ENCODE data around the gene SHH.

SHH gene

DNA sequence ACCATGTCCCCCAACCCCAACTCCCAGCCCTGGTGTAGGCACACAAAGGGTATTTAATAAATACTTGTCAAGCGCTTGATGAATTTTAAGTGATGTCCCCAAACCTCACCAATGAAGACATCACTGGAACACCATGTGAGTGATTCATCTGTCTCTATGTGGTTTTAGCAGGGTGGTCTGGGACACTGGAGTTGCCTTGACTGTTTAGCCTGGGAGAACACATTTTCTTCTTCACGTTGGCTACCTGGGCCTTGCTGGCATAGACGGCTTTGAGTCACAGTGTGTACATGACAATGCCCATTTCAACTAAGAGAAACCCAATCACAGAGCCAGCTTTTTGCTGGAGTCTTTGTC is 24.8 kb upstream of the SHH start:
- Histone ChIP-seq H3K27ac (no peak overlapping the region), H3K9me3 (ENCODE audit: low read depth, low read length) (no peaks in the 10 kb centered on the region), H3K36me3 (ENCODE audit: insufficient read depth, low read length) (no peaks in the 10 kb centered on the region), H3K4me3 (no peak overlapping the region), H3K9ac (ENCODE audit: insufficient read length) (no peak overlapping the region)
- TF ChIP-seq EZH2 (IDR thresholded peaks at IDR 0.05) = no peak
- TF ChIP-seq FOXP2 (optimal IDR thresholded peaks at IDR 0.05; ENCODE audit: control extremely low read depth, extremely low read length, insufficient read depth) = no peak
- no peak for TF ChIP-seq POLR2AphosphoS5 (IDR thresholded peaks at IDR 0.05; ENCODE audit: borderline replicate concordance, low read depth, low read length)
- no peak for DNase-seq (ENCODE audit: low read depth, low spot score)

DNA sequence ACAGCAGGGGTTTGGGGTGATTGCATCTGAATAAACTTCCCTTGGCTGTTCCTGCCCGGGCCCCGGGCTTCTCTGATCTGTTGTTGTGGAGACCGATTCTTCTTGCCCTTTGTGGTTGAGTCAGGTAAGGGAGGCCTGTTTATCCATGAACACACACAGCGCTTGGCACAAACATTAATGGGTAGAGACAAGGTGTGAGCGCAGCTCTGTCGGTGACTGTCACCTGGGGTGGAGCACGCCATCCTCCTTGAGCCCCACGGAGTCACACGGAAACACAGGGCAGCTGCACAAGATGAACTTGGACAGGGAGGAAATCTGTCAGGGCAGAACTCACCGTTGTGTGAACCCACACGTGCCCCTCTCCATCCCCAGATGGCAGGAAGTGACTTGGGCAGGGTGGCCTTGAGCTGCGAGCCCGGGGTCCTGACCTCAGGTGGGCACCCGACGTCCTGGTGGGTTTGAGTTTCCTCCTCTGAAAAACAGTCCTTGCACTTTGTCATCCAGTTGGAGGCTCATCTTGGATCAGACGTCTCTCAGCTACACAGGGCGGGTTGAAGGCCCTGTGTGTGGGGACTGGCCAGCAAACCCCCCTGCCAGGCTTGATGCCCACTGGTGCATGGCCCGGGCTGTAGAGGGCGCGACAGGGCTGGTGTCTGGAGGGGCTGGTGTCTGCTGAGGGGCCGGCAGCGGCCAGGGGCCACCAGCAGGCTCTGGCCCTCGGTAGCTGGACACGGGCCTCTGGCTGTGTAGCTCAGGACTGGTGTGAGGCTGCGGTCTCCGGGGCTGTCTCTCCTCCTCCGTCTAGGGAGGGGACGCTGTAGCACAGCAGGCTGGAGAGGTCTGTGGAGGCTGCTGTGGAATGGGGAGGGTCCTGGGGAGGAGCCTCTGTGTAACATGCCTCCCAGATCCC is 24.2 kb upstream of the SHH start:
- no peak for DNase-seq (ENCODE audit: low read depth, low spot score)
- TF ChIP-seq FOXP2 (optimal IDR thresholded peaks at IDR 0.05; ENCODE audit: control extremely low read depth, extremely low read length, insufficient read depth) (no peak), POLR2AphosphoS5 (IDR thresholded peaks at IDR 0.05; ENCODE audit: borderline replicate concordance, low read depth, low read length) (no peak), EZH2 (IDR thresholded peaks at IDR 0.05) (no peak)
- no peak overlapping the region for H3K4me3 ChIP-seq
- H3K9ac ChIP-seq (ENCODE audit: insufficient read length) = no peak overlapping the region
- H3K27ac ChIP-seq = no peak overlapping the region
- no peaks in the 10 kb centered on the region for H3K9me3 ChIP-seq (ENCODE audit: low read depth, low read length)
- H3K36me3 ChIP-seq (ENCODE audit: insufficient read depth, low read length) = no peaks in the 10 kb centered on the region

DNA sequence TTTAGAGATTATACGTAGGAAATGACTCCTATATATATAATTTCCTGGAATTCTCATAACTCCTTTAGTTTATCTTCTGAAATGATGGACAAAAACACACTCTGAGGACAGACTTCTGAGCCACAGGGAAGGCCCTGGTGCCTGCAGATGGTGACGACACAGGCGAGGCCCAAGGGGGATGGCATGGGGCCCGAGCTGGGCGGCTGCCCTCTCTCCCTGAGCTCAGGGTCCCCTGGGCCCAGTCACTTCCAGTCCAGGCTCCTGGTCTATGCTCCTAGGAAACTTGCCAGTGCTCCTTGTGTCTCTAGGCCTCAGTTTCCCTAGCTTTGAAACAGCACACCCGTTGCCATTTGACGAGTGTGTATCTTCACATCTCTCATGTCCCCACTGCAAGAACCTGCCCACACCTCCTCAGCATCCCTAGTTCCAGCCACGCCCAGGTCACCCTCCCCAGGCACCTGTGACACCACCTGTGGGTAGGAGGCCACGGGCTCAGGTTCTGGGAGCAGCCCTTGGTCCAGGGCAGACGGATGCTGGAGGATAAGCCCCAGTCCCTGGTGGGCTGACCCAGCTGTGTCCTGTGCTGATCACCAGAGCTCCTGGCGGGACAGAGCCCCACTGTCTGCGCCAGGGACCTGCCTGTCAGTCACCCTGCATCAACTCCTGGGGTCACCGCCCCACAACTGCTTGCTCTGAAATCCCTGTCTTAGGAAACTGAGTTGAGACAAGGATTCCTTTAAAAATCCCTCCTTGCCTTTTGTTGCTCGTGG is 23.4 kb upstream of the SHH start:
- H3K36me3 ChIP-seq (ENCODE audit: insufficient read depth, low read length) = no peaks in the 10 kb centered on the region
- no peak for DNase-seq (ENCODE audit: low read depth, low spot score)
- no peak overlapping the region for H3K4me3 ChIP-seq
- no peak overlapping the region for H3K27ac ChIP-seq
- TF ChIP-seq FOXP2 (optimal IDR thresholded peaks at IDR 0.05; ENCODE audit: control extremely low read depth, extremely low read length, insufficient read depth) (no peak), EZH2 (IDR thresholded peaks at IDR 0.05) (no peak), POLR2AphosphoS5 (IDR thresholded peaks at IDR 0.05; ENCODE audit: borderline replicate concordance, low read depth, low read length) (no peak)
- no peaks in the 10 kb centered on the region for H3K9me3 ChIP-seq (ENCODE audit: low read depth, low read length)
- no peak overlapping the region for H3K9ac ChIP-seq (ENCODE audit: insufficient read length)

DNA sequence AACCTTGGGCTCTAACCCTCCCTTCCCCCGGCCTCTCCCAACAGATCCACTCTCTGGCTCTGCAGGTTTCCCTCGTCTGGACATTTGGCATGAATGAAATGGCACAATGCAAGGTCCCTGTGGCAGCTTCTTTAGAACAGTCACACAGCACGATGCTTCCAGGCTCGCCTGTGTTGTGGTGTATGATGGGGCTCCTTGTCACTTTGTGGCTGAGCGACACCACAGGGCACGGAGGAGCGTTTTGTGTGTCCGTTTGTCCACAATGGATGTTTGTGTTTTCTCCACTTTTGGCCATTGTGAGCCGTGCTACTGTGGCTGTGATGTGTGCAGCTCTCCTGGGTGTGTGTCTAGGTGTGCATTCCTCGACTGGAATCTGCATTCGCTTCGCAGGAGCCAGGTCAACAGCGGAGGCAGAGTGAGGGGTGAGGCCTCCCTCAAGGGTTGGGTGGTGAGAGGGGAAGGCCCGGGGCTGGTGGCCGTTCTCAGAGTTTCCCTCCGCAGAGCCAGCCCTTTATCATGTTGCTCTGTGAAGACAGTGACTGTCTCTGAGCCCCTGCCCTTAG is 22.3 kb upstream of the SHH start:
- Histone ChIP-seq H3K4me3 (no peak overlapping the region), H3K36me3 (ENCODE audit: insufficient read depth, low read length) (no peaks in the 10 kb centered on the region), H3K9ac (ENCODE audit: insufficient read length) (no peak overlapping the region), H3K27ac (no peak overlapping the region), H3K9me3 (ENCODE audit: low read depth, low read length) (no peaks in the 10 kb centered on the region)
- DNase-seq (ENCODE audit: low read depth, low spot score) = no peak
- TF ChIP-seq POLR2AphosphoS5 (IDR thresholded peaks at IDR 0.05; ENCODE audit: borderline replicate concordance, low read depth, low read length) = no peak
- no peak for TF ChIP-seq FOXP2 (optimal IDR thresholded peaks at IDR 0.05; ENCODE audit: control extremely low read depth, extremely low read length, insufficient read depth)
- TF ChIP-seq EZH2 (IDR thresholded peaks at IDR 0.05) = no peak

DNA sequence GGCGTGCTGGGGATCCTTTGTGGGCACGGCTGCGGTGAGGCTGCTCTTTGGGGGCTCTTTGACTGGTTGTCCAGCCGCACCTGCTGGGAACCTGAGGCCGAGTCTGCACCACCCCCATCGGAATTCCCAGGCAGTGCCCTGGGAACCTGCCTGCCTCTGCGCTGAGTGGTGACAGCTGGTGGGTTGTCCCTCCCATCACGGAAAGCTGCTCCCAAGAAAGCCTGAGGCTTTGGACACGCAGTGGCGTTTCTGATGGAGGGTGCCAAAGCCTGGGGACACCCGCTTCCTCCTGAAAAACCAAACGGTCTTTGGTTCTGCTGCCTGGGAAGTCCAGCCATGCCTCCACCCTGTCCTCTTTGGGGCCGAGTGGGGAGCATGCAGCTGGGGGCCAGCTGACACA is 21.4 kb upstream of the SHH start:
- H3K27ac ChIP-seq = no peak overlapping the region
- DNase-seq (ENCODE audit: low read depth, low spot score) = no peak
- no peaks in the 10 kb centered on the region for H3K9me3 ChIP-seq (ENCODE audit: low read depth, low read length)
- TF ChIP-seq FOXP2 (optimal IDR thresholded peaks at IDR 0.05; ENCODE audit: control extremely low read depth, extremely low read length, insufficient read depth) (no peak), POLR2AphosphoS5 (IDR thresholded peaks at IDR 0.05; ENCODE audit: borderline replicate concordance, low read depth, low read length) (no peak)
- no peak overlapping the region for H3K9ac ChIP-seq (ENCODE audit: insufficient read length)
- no peaks in the 10 kb centered on the region for H3K36me3 ChIP-seq (ENCODE audit: insufficient read depth, low read length)
- H3K4me3 ChIP-seq = no peak overlapping the region

DNA sequence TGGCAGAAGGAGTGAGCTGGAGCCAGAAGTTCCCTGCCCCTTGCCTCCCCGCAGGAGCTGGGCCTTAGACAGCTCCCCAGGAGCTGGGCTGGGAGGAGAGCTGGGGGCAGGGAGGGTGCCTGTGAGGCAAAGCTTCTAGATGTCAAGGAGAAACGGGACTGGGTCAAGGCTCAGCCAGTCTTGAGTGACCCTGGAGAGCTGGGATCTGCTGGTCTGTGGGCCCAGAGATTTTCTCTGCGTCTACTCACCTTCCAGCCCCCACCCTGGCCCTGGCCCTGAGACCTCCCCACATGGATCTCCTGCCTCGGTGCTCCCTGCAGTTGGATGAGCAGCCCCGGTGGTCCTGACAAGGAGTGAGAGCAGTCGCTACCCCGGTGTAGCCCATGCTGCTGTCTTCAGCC is 20.3 kb upstream of the SHH start:
- DNase-seq (ENCODE audit: low read depth, low spot score) = no peak
- no peak overlapping the region for H3K9ac ChIP-seq (ENCODE audit: insufficient read length)
- H3K27ac ChIP-seq = no peak overlapping the region
- no peaks in the 10 kb centered on the region for H3K9me3 ChIP-seq (ENCODE audit: low read depth, low read length)
- TF ChIP-seq POLR2AphosphoS5 (IDR thresholded peaks at IDR 0.05; ENCODE audit: borderline replicate concordance, low read depth, low read length) (no peak), FOXP2 (optimal IDR thresholded peaks at IDR 0.05; ENCODE audit: control extremely low read depth, extremely low read length, insufficient read depth) (no peak), EZH2 (IDR thresholded peaks at IDR 0.05) (no peak)
- no peaks in the 10 kb centered on the region for H3K36me3 ChIP-seq (ENCODE audit: insufficient read depth, low read length)
- H3K4me3 ChIP-seq = no peak overlapping the region

DNA sequence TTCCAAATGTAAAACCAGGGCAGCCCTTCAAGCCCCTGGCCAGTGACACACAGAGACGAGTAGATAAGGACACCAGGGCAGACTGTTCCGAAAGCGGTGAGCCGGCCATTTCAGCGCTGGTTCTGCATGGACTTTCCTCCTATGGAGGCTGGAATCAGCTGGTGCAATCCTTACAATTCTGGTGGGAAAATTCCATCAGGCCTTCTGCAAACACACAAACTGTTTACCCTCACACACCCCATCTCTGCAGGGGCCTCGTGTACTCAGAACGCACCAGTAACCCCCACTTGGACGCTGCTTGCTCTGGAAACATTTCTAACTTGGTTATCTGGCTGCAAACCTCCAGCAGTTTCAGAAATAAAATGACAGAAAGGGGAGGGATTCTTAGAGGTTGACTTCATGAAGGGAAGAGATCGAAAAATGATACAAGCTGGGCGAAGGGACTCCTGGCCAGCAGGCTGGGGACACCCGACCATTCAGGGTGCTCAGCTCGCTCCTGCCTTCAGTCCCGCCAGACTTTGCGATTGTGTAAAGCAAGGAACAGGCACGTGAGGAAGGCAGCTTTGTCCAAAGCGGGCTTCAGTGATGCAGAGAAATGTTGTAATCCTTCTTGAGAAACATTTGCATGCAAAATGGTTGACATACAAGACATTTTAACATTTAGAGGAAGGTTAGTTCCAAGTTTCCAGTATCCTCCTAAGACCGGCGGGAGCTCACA is 19.7 kb upstream of the SHH start:
- Histone ChIP-seq H3K36me3 (ENCODE audit: insufficient read depth, low read length) (no peaks in the 10 kb centered on the region), H3K9me3 (ENCODE audit: low read depth, low read length) (no peaks in the 10 kb centered on the region), H3K9ac (ENCODE audit: insufficient read length) (no peak overlapping the region), H3K27ac (no peak overlapping the region), H3K4me3 (no peak overlapping the region)
- DNase-seq (ENCODE audit: low read depth, low spot score) = no peak
- no peak for TF ChIP-seq POLR2AphosphoS5 (IDR thresholded peaks at IDR 0.05; ENCODE audit: borderline replicate concordance, low read depth, low read length)
